HG03571 (cell line): ENCODE data around the gene SPATA46.

Experiments used
- ATAC-seq: cut with Tn5 transposase; IDR thresholded peaks from one replicate; pipeline ENCODE4 v1.9.1; 2021; ENCODE audit not compliant: unreplicated experiment

Gene SPATA46

GRCh38 chr1:162375463-162375862, 1.2 kb downstream of the SPATA46 start:
- no peak for ATAC-seq

- no peak for ATAC-seq
These were observed 2.2 kb downstream of the SPATA46 start for GRCh38 chr1:162374406-162374805.

- no peak for ATAC-seq
These were observed 3.0 kb downstream of the SPATA46 start for GRCh38 chr1:162373541-162374260.

- no peak for ATAC-seq
These were observed 3.6 kb downstream of the SPATA46 start for GRCh38 chr1:162373072-162373427.

DNA sequence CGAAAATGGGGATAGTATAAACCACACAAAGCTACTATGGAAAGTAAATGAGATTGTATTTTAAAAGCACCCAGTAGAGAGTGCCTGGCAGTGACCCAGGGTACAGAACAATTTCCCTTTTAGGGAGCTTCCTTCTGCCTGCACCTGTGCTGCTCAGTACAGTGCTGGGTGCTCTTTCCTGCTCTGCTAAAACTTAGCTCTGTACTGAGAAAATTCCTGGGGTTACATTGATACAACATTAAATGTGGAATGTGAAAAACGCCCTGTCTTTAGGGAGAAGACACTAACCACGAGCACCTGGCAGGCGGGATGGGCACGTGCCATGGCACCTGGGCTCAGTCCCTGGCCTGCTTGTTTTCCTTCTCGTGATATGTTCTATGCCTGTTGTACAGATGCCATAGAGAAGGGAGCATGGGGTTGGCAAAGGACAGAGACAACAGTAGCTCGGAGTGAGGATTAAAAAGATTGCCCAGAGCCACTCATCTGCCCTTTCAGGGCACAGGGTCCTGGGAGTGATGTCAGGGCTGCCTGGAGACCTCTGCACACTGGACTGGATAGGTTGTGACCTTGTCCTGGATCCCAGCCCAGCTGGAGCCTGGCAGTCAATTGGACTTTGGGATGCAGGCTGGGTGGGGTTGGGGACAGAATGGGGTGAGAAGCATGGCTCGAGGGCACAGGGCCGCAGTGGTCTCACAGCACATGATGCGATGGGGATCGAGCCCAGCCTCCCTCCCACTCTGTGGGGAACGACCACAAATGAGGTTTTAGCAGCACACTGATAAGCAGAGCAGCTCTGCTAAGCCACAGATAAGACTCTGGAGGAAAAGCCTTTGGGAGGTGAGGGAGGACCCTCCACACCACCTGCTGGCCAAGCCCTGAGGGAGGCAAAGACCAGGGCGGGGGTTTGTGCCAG, 4.2 kb downstream of the SPATA46 start:
- no peak for ATAC-seq

- no peak for ATAC-seq
These were observed 5.0 kb downstream of the SPATA46 start for GRCh38 chr1:162371611-162372010.

DNA sequence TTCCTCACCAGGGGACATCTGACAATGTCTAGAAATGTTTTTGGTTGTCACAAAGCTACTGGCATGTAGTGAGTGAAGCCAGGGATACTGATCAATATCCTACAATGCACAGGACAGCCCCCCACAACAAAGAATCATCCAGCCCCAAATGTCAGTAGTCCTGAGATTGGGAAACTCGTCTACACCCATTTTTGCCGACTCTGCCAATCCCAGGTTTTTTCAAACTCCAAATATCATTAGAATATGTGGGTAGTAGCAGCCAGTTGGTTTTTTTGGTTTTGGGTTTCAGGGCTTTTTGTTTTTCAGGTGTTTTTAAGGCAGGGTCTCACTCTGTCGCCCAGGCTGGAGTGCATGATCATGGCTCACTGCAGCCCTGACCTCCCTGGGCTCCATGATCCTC, 5.9 kb downstream of the SPATA46 start:
- ATAC-seq: no peak

GRCh38 chr1:162370161-162370560, 6.5 kb downstream of the SPATA46 start:
- no peak for ATAC-seq

DNA sequence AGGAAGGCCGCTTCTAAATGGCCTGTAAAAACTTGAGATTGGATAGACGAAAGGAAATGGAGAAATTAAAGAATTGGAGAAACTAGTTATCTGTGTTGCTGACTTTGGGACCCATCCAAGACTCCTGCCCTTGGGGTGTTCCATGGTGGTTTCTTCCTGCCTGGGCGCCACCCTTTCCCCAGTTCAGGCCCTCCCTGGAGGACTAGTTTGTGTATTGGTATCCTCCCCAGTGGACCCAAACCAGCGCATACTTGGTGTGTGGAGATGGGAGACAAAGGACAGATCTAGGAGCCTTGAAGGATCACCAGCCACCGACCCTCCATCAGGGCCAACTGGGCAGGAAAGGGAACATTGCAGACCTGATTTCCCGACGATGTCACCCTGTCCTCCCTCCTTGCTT, 7.1 kb downstream of the SPATA46 start:
- no peak for ATAC-seq

DNA sequence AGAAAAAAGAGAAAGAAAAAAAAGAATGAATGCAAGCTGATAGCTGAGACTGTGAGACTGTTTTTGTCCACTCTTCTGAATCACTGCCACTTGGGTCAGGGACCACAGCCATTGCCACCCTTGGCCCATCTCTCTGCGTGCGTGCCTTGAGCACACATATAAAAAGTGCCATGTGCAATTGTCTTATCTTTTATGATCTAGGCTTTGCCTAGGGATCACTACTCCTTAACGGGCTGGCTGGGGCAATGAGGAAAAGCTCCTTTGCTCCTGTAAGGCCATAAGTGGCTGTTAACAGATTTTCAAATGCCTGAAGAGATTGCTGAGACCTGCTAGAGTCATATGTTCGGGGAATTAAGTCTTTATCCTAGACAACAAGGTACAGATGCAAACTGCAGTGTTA, 8.2 kb downstream of the SPATA46 start:
- ATAC-seq: no peak

DNA sequence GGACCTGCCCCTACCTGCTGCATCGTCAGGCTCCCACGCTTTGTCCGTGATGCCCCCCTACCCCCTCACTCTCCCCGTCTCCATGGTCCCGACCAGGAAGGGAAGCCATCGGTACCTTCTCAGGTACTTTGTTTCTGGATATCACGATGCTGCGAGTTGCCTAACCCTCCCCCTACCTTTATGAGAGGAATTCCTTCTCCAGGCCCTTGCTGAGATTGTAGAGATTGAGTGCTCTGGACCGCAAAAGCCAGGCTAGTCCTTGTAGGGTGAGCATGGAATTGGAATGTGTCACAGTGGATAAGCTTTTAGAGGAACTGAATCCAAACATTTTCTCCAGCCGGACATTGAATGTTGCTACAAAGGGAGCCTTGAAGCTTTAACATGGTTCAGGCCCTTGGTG, 8.9 kb downstream of the SPATA46 start:
- ATAC-seq: no peak

GRCh38 chr1:162367073-162367472, 9.6 kb downstream of the SPATA46 start:
- ATAC-seq: no peak

DNA sequence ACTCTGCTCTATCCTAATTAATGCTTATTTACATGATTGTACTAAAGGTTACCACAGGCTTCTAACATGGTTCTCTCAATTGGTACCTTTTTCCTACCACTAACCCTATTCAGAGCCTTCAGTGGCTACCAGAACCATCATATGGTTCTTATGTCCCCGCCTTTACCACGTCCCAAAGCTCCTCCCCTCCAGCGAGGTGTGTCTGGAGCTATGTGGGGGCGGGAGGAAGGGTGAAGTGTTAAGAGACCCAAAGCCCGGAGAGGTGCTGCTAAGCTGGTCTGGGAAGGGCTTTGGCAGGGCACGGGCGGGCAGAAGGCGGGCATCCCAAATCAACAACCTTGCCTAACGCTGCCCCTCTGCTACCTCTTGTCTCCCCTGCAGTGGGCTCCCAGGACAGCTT, 10.0 kb downstream of the SPATA46 start:
- ATAC-seq: no peak

DNA sequence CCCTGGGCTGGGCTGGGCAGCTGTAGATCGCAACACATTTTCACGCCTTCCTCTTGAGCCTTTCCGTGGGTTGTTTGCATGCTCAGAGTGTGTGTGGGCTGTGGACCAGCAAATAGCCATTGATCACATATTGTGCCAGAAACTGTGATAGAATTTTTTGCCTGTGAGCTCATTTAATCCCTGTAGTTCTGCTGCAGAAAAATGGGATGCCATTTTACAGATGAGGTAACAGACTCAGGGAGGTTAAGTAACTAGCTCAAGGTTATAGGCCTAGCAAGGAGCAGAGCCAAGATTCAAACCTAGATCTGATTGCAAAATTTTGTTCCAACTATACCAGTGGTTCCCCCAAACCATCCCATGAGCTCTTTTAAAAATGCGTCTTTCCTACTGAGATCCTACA, 10.5 kb downstream of the SPATA46 start:
- no peak for ATAC-seq

GRCh38 chr1:162365284-162366020, 11.2 kb downstream of the SPATA46 start:
- ATAC-seq: no peak

GRCh38 chr1:162364498-162364897, 12.2 kb downstream of the SPATA46 start:
- ATAC-seq: no peak

DNA sequence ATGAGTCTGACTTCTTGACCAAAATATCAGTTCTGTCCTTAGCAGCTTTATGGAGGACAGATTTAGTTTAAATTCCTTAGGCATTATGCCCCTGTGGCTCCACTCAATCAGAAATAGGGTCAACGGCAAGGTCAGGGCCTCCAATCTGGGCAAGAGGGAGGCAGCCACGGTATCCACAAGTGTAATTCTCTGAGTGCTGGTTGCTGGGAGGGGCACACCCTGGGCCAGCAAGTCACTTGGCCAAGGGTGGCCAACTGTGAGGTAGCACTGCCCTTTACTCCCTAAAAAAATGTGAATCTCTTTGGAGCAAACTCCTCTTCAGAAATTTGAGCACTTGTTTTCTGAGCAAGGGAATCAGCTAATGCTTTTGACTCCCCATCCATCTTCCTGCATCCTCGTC, 12.8 kb downstream of the SPATA46 start:
- no peak for ATAC-seq

GRCh38 chr1:162361349-162361748, 15.3 kb downstream of the SPATA46 start:
- peak; percentile 27 for ATAC-seq

DNA sequence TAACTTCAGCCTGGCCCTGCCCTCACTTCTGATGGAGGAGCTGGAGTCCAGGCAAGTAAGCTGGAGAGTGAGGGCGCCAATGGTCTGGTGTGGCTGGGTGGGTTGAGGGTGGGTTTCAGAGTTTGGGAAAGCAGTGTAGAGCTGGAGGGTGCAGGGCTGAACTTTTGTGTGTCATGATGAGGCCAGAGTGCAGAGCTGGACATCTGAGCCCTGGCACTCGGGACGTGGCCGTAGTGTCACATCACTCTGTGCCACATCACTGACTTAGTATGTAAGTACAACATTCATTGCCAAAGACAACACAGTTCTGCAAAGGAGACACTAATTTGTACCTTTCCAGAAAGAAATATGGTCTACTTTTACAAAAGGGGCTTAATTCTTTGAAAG, 15.8 kb downstream of the SPATA46 start:
- ATAC-seq: no peak

DNA sequence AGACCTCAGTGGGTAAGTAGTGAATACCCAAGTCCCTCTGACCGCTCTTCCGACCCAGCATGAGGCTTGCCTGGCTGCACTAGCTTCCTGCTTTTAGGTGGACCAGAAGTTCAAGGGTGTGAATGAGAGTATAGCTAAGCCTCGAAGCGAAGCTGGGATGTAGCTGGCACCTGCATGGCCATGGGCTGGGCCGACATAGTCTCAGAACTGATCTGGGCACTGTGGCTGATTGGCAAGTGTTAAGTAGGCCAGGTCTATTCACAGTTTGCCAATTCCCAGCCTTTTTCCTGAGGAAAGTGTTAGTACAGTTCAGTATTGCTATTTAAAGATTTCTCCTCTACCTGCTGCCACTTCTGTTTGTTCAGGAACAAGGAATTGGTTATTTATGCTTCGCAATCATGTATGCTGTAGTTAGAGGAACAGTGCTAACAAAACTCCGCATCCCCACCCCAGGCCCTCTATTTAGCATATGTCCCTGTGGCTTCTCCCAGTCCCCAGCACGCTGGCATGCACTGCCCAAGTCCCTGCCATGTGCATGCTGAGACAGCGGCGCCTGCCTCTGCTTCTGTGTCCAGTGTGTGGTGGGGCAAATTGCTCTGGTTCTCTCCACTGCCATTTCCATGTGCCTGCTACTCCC, 16.3 kb downstream of the SPATA46 start:
- no peak for ATAC-seq

DNA sequence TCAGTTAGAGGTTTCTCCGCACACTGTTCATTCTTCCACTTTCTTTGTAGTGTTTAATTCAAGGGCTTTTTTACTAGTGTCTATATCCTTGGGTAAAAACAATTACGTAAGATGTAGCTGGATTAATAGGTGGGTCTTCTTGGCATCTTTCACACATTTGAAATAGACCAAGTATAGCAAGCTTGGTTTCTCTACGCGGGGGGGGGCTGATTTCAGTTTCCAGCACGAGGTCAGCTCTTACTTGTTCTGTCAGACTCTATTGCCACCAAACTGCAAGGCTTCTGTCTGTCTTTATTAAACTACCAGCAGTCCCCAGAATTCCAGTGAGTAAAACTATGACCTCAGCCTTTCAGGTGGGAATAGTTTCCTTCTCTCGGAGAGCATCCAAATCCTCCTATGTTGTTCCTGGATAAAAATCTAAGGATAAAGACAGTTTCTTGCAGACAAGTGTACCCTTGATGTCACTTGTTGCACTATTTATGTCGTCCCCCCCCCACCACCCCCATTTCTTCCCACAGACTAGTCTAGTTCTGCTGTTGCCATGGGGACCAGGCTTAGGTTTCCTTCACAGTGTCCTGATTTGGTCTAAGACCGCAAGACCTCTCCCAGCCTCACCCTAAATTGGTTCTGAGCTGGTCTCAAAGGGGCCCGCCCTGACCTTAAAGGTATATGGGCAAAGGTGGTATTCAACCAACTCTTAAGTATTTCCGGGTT, 17.0 kb downstream of the SPATA46 start:
- ATAC-seq: no peak
